BJ (cell line): Measurements from ENCODE around the gene DUSP10. TPM values are rescaled to one million over a fixed set of nuclear protein-coding genes. Genes with fewer than 3 reads are reported as not detected.

ENCODE experiments used
- CTCF ChIA-PET: fragments of 350-600 bp; formaldehyde crosslinking; extraction: SDS; loops from one replicate; lab custom pipeline; 2021; ENCODE audit warnings: antibody characterized with exemption, inconsistent platforms; lab: Yijun Ruan, JAX
- POLR2A ChIA-PET: fragments of 300-600 bp; sonication (Branson Sonifier 250); formaldehyde crosslinking; extraction: SDS; loops from one replicate; lab custom pipeline; 2021; ENCODE audit warnings: antibody characterized with exemption; lab: Charles Lee
- DNase-seq: peaks from one replicate; pipeline ENCODE4 v3.0.0-alpha.2; 2011; ENCODE audit warnings: low read depth
- H3K27me3 ChIP-seq: 2 replicates; pipeline ENCODE4 v1.6.0; 2011; ENCODE audit warnings: low read length; ENCODE audit not compliant: control insufficient read depth, insufficient read depth
- H3K36me3 ChIP-seq: 2 replicates; pipeline ENCODE4 v1.5.1; 2011; ENCODE audit warnings: low read length; ENCODE audit not compliant: control insufficient read depth, insufficient read depth
- H3K4me3 ChIP-seq: 2 replicates; pipeline ENCODE4 v1.5.1; 2011; ENCODE audit warnings: low read depth, mild to moderate bottlenecking, control low read depth, low read length
- polyA plus RNA-seq: library from polyadenylated mRNA; depleted of rRNA; stranded (reverse); fragments of >200 nt; gene quantifications from 2 replicates; pipeline ENCODE4 v1.2.3, GENCODE V29; 2011
- TF ChIP-seq, protein P1 (sequence below): IDR thresholded peaks from 2 replicates; pipeline ENCODE4 v1.5.1; 2011; ENCODE audit warnings: low read depth, mild to moderate bottlenecking, control low read depth, inconsistent platforms, low read length, moderate library complexity; ENCODE audit not compliant: insufficient read depth

The DUSP10 gene
- polyA plus RNA-seq, 1 experiment: 16.1 TPM

DNA sequence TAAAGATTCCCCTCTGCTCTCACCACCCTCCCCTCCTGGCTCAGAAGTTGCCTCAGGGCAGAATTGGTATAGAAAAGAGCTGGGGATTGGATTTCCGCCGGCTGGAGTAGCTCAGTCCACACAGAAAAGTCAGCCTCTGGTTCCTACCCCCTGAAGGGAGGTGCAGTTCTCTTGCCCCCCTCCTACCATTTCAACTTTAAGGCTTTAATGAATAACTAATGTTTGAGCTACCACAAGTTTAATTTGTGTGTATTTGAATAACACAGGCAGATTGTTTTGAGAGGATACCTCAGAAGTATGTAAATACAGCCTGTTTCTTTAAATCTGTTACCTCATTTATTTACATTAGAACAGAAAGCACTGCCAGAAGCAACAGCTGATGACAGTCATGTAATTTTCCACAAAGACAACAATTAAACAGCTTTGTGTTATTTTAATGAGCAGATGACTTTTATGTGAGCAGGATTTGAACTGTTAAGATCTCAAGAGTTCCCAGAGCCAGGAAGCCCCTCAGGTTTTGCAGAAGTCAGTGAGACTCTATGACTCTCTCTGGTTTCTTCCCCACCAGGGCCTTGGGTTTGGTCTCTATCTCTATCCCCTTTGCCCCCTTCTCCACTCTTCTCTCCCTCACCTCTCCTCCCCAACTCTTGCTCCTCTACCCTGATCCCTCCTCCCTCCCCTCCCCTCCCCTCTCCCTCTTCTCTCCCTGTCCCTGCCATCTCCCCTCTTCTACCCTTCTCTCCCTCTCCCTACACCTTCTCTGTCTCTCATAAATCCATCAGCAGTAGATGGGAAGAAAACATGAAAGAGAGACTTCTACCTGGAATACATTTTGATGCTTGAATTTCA lies 26.3 kb downstream of the DUSP10 start:
- TF ChIP-seq, protein P1, sequence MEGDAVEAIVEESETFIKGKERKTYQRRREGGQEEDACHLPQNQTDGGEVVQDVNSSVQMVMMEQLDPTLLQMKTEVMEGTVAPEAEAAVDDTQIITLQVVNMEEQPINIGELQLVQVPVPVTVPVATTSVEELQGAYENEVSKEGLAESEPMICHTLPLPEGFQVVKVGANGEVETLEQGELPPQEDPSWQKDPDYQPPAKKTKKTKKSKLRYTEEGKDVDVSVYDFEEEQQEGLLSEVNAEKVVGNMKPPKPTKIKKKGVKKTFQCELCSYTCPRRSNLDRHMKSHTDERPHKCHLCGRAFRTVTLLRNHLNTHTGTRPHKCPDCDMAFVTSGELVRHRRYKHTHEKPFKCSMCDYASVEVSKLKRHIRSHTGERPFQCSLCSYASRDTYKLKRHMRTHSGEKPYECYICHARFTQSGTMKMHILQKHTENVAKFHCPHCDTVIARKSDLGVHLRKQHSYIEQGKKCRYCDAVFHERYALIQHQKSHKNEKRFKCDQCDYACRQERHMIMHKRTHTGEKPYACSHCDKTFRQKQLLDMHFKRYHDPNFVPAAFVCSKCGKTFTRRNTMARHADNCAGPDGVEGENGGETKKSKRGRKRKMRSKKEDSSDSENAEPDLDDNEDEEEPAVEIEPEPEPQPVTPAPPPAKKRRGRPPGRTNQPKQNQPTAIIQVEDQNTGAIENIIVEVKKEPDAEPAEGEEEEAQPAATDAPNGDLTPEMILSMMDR: no peak
- CTCF ChIA-PET: no interaction called here
- no peak for DNase-seq
- no peaks in the 10 kb centered on the region for H3K27me3 ChIP-seq
- no peak overlapping the region for H3K4me3 ChIP-seq
- no peaks in the 10 kb centered on the region; the same call in none of the 2 replicates for H3K36me3 ChIP-seq
- POLR2A ChIA-PET: interaction anchor here (0.6 kb wide), 1 partner anchor 229 kb away, joined by 6 read pairs; no protein-coding TSS in a partner anchor

- CTCF ChIA-PET: interaction anchor here (1.6 kb wide), 1 partner anchor 13 kb away, joined by 3 read pairs; no protein-coding TSS in a partner anchor
- TF ChIP-seq, protein P1: no peak
Observed at GRCh38 chr1:221714227-221715152, 27.4 kb downstream of the DUSP10 start.

GRCh38 chr1:221712776-221713431 lies 29.0 kb downstream of the DUSP10 start:
- POLR2A ChIA-PET: no interaction called here
- Histone ChIP-seq H3K4me3 (no peak overlapping the region), H3K27me3 (no peaks in the 10 kb centered on the region), H3K36me3 (no peaks in the 10 kb centered on the region; the same call in none of the 2 replicates)
- CTCF ChIA-PET: interaction anchor here (1.4 to 1.6 kb wide), 2 partner anchors 14 to 235 kb away, joined by 3 read pairs; no protein-coding TSS in a partner anchor
- TF ChIP-seq, protein P1: no peak
- no peak for DNase-seq

More at GRCh38 chr1:221714227-221715152, 27.4 kb downstream of the DUSP10 start:
- POLR2A ChIA-PET: interaction anchor here (0.6 kb wide), 1 partner anchor 228 kb away, joined by 6 read pairs; no protein-coding TSS in a partner anchor
- Histone ChIP-seq H3K4me3 (no peak overlapping the region), H3K36me3 (no peaks in the 10 kb centered on the region; the same call in none of the 2 replicates), H3K27me3 (no peaks in the 10 kb centered on the region)
- DNase-seq: no peak

- POLR2A ChIA-PET: no interaction called here
- Histone ChIP-seq H3K27me3 (no peaks in the 10 kb centered on the region), H3K36me3 (no peaks in the 10 kb centered on the region; the same call in none of the 2 replicates), H3K4me3 (no peak overlapping the region)
- CTCF ChIA-PET: interaction anchor here (1.4 kb wide), 1 partner anchor 234 kb away, joined by 3 read pairs; no protein-coding TSS in a partner anchor
- DNase-seq: peak; percentile 50
- TF ChIP-seq, protein P1: no peak
Observed at GRCh38 chr1:221712198-221712684, 29.6 kb downstream of the DUSP10 start.
